A549 (cell line): Measurements from ENCODE around the gene PRR14. TPM values are rescaled to one million over a fixed set of nuclear protein-coding genes. Genes with fewer than 3 reads are reported as not detected.

ENCODE experiments used
- ATAC-seq, 2 experiments: fragments of 200-7000 bp in 1 of 2; fragments of >200 bp in 1 of 2; cut with Nextera tagmentation in 1 of 2; cut with Tn5 transposase in 1 of 2; 3 replicates each; pipeline versions ENCODE4 v1.8.0 to v1.9.1; 2018 to 2020; ENCODE audit warnings: mild to moderate bottlenecking in 1 of 2, moderate library complexity in 1 of 2
- CTCF ChIA-PET: fragments of 300-600 bp; sonication (Branson Sonifier 250); formaldehyde crosslinking; extraction: SDS; loops from one replicate; lab custom pipeline; 2021; ENCODE audit warnings: antibody characterized with exemption, inconsistent platforms; lab: Yijun Ruan, JAX
- POLR2A ChIA-PET: fragments of 350-600 bp; formaldehyde crosslinking; extraction: SDS; loops from one replicate; lab custom pipeline; 2021; ENCODE audit warnings: antibody characterized with exemption, inconsistent platforms; lab: Yijun Ruan, JAX
- DNase-seq, 2 experiments: peaks; one replicate each; pipeline versions ENCODE4 v3.0.0 to v3.0.0-alpha.2; 2011 to 2016; ENCODE audit warnings: low read depth in 1 of 2, low spot score in 1 of 2
- FAIRE-seq: peaks from 2 replicates; lab custom pipeline; 2011; peaks lifted over from hg19 to GRCh38; lab: Jason Lieb, UNC
- H3K27ac ChIP-seq, 2 experiments: fragments of >200 bp; sonication (Bioruptor Twin); formaldehyde crosslinking; 3 replicates each; pipeline ENCODE4 v1.5.1; 2016 to 2017
- H3K4me1 ChIP-seq: fragments of >200 bp; sonication (Bioruptor Twin); formaldehyde crosslinking; 3 replicates; pipeline ENCODE4 v1.6.1; 2016
- H3K4me2 ChIP-seq: fragments of >200 bp; sonication (Bioruptor Twin); formaldehyde crosslinking; 3 replicates; pipeline ENCODE4 v1.6.1; 2016
- H3K4me3 ChIP-seq: fragments of >200 bp; sonication (Bioruptor Twin); formaldehyde crosslinking; 3 replicates; pipeline ENCODE4 v1.5.1; 2016
- H3K9me3 ChIP-seq: fragments of >200 bp; sonication (Bioruptor Twin); formaldehyde crosslinking; 3 replicates; pipeline ENCODE4 v1.6.1; 2016
- ATOH8 ChIP-seq: fragments of 250-450 bp; sonication (Bioruptor Pico); IDR thresholded peaks from 2 replicates; pipeline ENCODE4 v1.5.0; 2020; ENCODE audit warnings: low read depth, mild to moderate bottlenecking, moderate library complexity
- BHLHE40 ChIP-seq: IDR thresholded peaks from 2 replicates; pipeline ENCODE4 v1.6.1; 2012; ENCODE audit warnings: low read depth, low read length, inconsistent platforms
- CHD2 ChIP-seq: fragments of 150-350 bp; IDR thresholded peaks from 2 replicates; pipeline ENCODE4 v1.6.1; 2014; ENCODE audit warnings: low read length; ENCODE audit not compliant: partially characterized antibody
- CTCF ChIP-seq: fragments of >200 bp; sonication (Bioruptor Twin); formaldehyde crosslinking; IDR thresholded peaks from 3 replicates; pipeline ENCODE4 v1.5.1; 2016
- E2F6 ChIP-seq: IDR thresholded peaks from 2 replicates; pipeline ENCODE4 v1.6.1; 2012; ENCODE audit warnings: low read depth, borderline replicate concordance
- FOSB ChIP-seq: fragments of 250-450 bp; sonication (Bioruptor Pico); IDR thresholded peaks from 2 replicates; pipeline ENCODE4 v1.5.0; 2020; ENCODE audit warnings: mild to moderate bottlenecking, moderate library complexity
- GATA3 ChIP-seq: IDR thresholded peaks from 2 replicates; pipeline ENCODE4 v1.6.1; 2012; ENCODE audit warnings: borderline replicate concordance
- HDAC2 ChIP-seq: fragments of 200-600 bp; sonication (generic); IDR thresholded peaks from 2 replicates; pipeline ENCODE4 v1.6.1; 2016
- HMGXB4 ChIP-seq: fragments of 250-450 bp; sonication (Bioruptor Pico); IDR thresholded peaks from 2 replicates; pipeline ENCODE4 v1.5.0; 2021; ENCODE audit warnings: mild to moderate bottlenecking, moderate library complexity, borderline replicate concordance
- HOXA7 ChIP-seq: fragments of 250-450 bp; sonication (Bioruptor Pico); IDR thresholded peaks from 2 replicates; pipeline ENCODE4 v1.5.0; 2020; ENCODE audit warnings: mild to moderate bottlenecking, moderate library complexity
- HOXB13 ChIP-seq: fragments of 250-450 bp; sonication (Bioruptor Pico); IDR thresholded peaks from 2 replicates; pipeline ENCODE4 v1.5.0; 2020; ENCODE audit warnings: low read depth, mild to moderate bottlenecking, moderate library complexity
- HOXB5 ChIP-seq: fragments of 250-450 bp; sonication (Bioruptor Pico); IDR thresholded peaks from 2 replicates; pipeline ENCODE4 v1.5.0; 2020; ENCODE audit warnings: mild to moderate bottlenecking, moderate library complexity
- KDM5A ChIP-seq: fragments of 200-600 bp; sonication (generic); IDR thresholded peaks from 2 replicates; pipeline ENCODE4 v1.6.1; 2016; ENCODE audit warnings: antibody characterized with exemption, mild to moderate bottlenecking
- MAFK ChIP-seq: fragments of 450-650 bp; IDR thresholded peaks from 2 replicates; pipeline ENCODE4 v1.6.1; 2014; ENCODE audit not compliant: partially characterized antibody
- MAX ChIP-seq: IDR thresholded peaks from 2 replicates; pipeline ENCODE4 v1.6.1; 2012
- MYC ChIP-seq: IDR thresholded peaks from 2 replicates; pipeline ENCODE4 v1.6.1; 2012; ENCODE audit warnings: mild to moderate bottlenecking, inconsistent platforms, low read length, improper control_type of control experiment, borderline replicate concordance
- NR3C1 ChIP-seq: fragments of >200 bp; sonication (Bioruptor Twin); formaldehyde crosslinking; IDR thresholded peaks from 3 replicates; pipeline ENCODE4 v1.6.1; 2017
- POLR2AphosphoS2 ChIP-seq: conservative IDR thresholded peaks from 2 replicates; pipeline ENCODE4 v1.6.1; 2012; ENCODE audit warnings: low read length, improper control_type of control experiment, inconsistent platforms
- RAD21 ChIP-seq, 2 experiments: fragments of >200 bp in 1 of 2; sonication (Bioruptor Twin) in 1 of 2; formaldehyde crosslinking in 1 of 2; IDR thresholded peaks in 1 of 2; conservative IDR thresholded peaks in 1 of 2; 2 replicates in 1 of 2; 3 replicates in 1 of 2; pipeline ENCODE4 v1.6.1; 2012 to 2018; ENCODE audit warnings: inconsistent platforms in 1 of 2
- RARB ChIP-seq: fragments of 250-450 bp; sonication (Bioruptor Pico); IDR thresholded peaks from 2 replicates; pipeline ENCODE4 v1.8.0; 2021; ENCODE audit warnings: mild to moderate bottlenecking, moderate library complexity
- RCOR1 ChIP-seq: fragments of 150-350 bp; IDR thresholded peaks from 2 replicates; pipeline ENCODE4 v1.6.1; 2014; ENCODE audit warnings: antibody characterized with exemption, low read length, low read depth
- REST ChIP-seq: fragments of 200-600 bp; sonication (generic); IDR thresholded peaks from 2 replicates; pipeline ENCODE4 v1.6.1; 2016; ENCODE audit warnings: antibody characterized with exemption, mild to moderate bottlenecking, moderate library complexity
- RFX5 ChIP-seq: fragments of 450-650 bp; IDR thresholded peaks from 2 replicates; pipeline ENCODE4 v1.7.1; 2014; ENCODE audit warnings: antibody characterized with exemption, mild to moderate bottlenecking, moderate library complexity
- SREBF2 ChIP-seq: fragments of 450-650 bp; IDR thresholded peaks from 2 replicates; pipeline ENCODE4 v1.6.1; 2014; ENCODE audit warnings: mild to moderate bottlenecking, moderate library complexity
- TFCP2L1 ChIP-seq: fragments of 250-450 bp; sonication (Bioruptor Pico); IDR thresholded peaks from 2 replicates; pipeline ENCODE4 v1.5.0; 2021; ENCODE audit warnings: mild to moderate bottlenecking
- WGBS: methylation state at CpG from one replicate; pipeline ENCODE4 v1.1.6; 2017; ENCODE audit errors: missing lambda C conversion rate; 5-methylcytosine and 5-hydroxymethylcytosine counted together
- polyA plus RNA-seq, 4 experiments: library from polyadenylated mRNA; depleted of rRNA in 3 of 4; stranded (reverse); fragments of >200 nt; fragmentation: RNase III in 1 of 4; extraction: RNeasy Plus Mini Kit Qiagen cat#74134 plus additional on column Dnase treatment in 1 of 4; gene quantifications; 2 replicates in 3 of 4; 3 replicates in 1 of 4; pipeline ENCODE4 v1.2.3, GENCODE V29; 2011 to 2017

Gene PRR14
- polyA plus RNA-seq, 2 of the 4 experiments (the other 2 are of a cell fraction): 6.3 to 18.2 TPM

GRCh38 chr16:30652718-30653117 lies 2.0 kb downstream of the PRR14 start (continued):
- TF ChIP-seq HOXB13 (CRISPR knock-in tag) (no peak), RARB (CRISPR knock-in tag) (no peak), CHD2 (no peak), MAX (no peak), RFX5 (no peak), GATA3 (no peak), HOXB5 (CRISPR knock-in tag) (no peak)

- TF ChIP-seq RCOR1: no peak
- no peak for TF ChIP-seq MYC
- TF ChIP-seq, all 56 proteins: peak for 0
- H3K9me3 ChIP-seq: no peaks in the 10 kb centered on the region
- no peak for DNase-seq
- 95% methylated on average over 18 of the region's 18 CpGs for WGBS
- FAIRE-seq: no peak
- no peak overlapping the region for H3K4me3 ChIP-seq
- H3K4me1 ChIP-seq: peaks cover 20% of the 10 kb centered on the region
- ChIA-PET POLR2A (interaction anchor here (0.6 kb wide), 1 partner anchor 97 kb away, joined by 3 read pairs; no protein-coding TSS in a partner anchor), CTCF (interaction anchor here (1.3 to 2.1 kb wide), 2 partner anchors 19 to 26 kb away, joined by 5 to 8 read pairs; no protein-coding TSS in a partner anchor)
- no peak for ATAC-seq
- H3K27ac ChIP-seq: no peak overlapping the region
- H3K4me2 ChIP-seq: no peak overlapping the region
Measured at GRCh38 chr16:30654856-30655255, 4.1 kb downstream of the PRR14 start.

- TF ChIP-seq TFCP2L1 (CRISPR knock-in tag) (no peak), CTCF (no peak), E2F6 (no peak), SREBF2 (no peak), NR3C1 (no peak), HDAC2 (no peak), BHLHE40 (no peak), MYC (no peak), REST (no peak), RAD21 (conservative IDR thresholded peaks at IDR 0.05 in 1 of 2, IDR thresholded peaks at IDR 0.05 in 1 of 2) (no peak), MAFK (no peak), FOSB (CRISPR knock-in tag) (no peak), HMGXB4 (CRISPR knock-in tag) (no peak), ATOH8 (no peak), POLR2AphosphoS2 (no peak), HOXA7 (CRISPR knock-in tag) (no peak), HOXB5 (CRISPR knock-in tag) (no peak), KDM5A (no peak), GATA3 (no peak)
- FAIRE-seq (no peak), ATAC-seq (no peak), DNase-seq (no peak)
- H3K4me2 ChIP-seq: no peak overlapping the region
- H3K27ac ChIP-seq: no peak overlapping the region
- ChIA-PET POLR2A (no interaction called here), CTCF (interaction anchor here (0.7 to 1.3 kb wide), 6 partner anchors 27 to 246 kb away, joined by 3 to 8 read pairs (median 4); partner anchors contain the start of gene DCTPP1)
- H3K4me3 ChIP-seq: no peak overlapping the region
- WGBS: 91% methylated on average over 12 of the region's 12 CpGs
- H3K4me1 ChIP-seq: peaks cover 22% of the 10 kb centered on the region
- H3K9me3 ChIP-seq: no peaks in the 10 kb centered on the region
Measured at GRCh38 chr16:30655815-30656347, 5.1 kb downstream of the PRR14 start.
